Spinal cord (tissue), 10 donors: Measurements from ENCODE around the gene RMI2. TPM values are rescaled to one million over a fixed set of nuclear protein-coding genes. Genes with fewer than 3 reads are reported as not detected.

Source experiments
- DNase-seq, 6 donors: peaks; one replicate each; pipeline versions ENCODE4 v3.0.0 to v3.0.0-alpha.2; 2013 to 2015; ENCODE audit warnings: low spot score in 6 of 6, low read depth in 4 of 6
- H3K27ac ChIP-seq: one replicate; pipeline ENCODE4 v1.5.1; 2013; ENCODE audit warnings: low read depth, low read length, control low read depth
- H3K27me3 ChIP-seq: one replicate; pipeline ENCODE4 v1.6.1; 2013; ENCODE audit warnings: low read length; ENCODE audit not compliant: control insufficient read depth, insufficient read depth
- H3K36me3 ChIP-seq: one replicate; pipeline ENCODE4 v1.6.1; 2013; ENCODE audit warnings: low read length; ENCODE audit not compliant: control insufficient read depth, insufficient read depth
- H3K4me1 ChIP-seq: one replicate; pipeline ENCODE4 v1.6.1; 2013; ENCODE audit warnings: low read length; ENCODE audit not compliant: control insufficient read depth, insufficient read depth
- H3K4me3 ChIP-seq: one replicate; pipeline ENCODE4 v1.5.1; 2013; ENCODE audit warnings: low read depth, low read length, control low read depth
- H3K9me3 ChIP-seq: one replicate; pipeline ENCODE4 v1.6.1; 2013; ENCODE audit warnings: low read length; ENCODE audit not compliant: control insufficient read depth, insufficient read depth
- WGBS: methylation state at CpG from one replicate; pipeline ENCODE4 v1.1.5; 2013; ENCODE audit warnings: missing lambda C conversion rate; ENCODE audit not compliant: insufficient coverage; 5-methylcytosine and 5-hydroxymethylcytosine counted together
- polyA plus RNA-seq, 2 donors: library from polyadenylated mRNA; unstranded; fragments of 120-200 nt; gene quantifications; one replicate each; pipeline ENCODE4 v1.2.1, GENCODE V29; 2013; ENCODE audit not compliant: insufficient read length in 2 of 2
- total RNA-seq, 2 donors: library from RNA; depleted of rRNA in 1 of 2; stranded (reverse); fragments of 120-200 nt in 1 of 2; fragments of >200 nt in 1 of 2; gene quantifications; one replicate each; pipeline versions ENCODE4 v1.2.3 to v1.2.4, GENCODE V29; 2013 to 2014
- donor health status: healthy.

Gene RMI2
- total and polyA plus RNA-seq, 4 donors = 5.8 to 11.1 (median 8.0) TPM

- H3K36me3 ChIP-seq = no peaks in the 10 kb centered on the region
- H3K27me3 ChIP-seq = peaks cover 6% of the 10 kb centered on the region
- 92% methylated on average over 8 of the region's 8 CpGs for WGBS
- peaks cover 18% of the 10 kb centered on the region for H3K4me1 ChIP-seq
- DNase-seq = no peak
- no peaks in the 10 kb centered on the region for H3K9me3 ChIP-seq
- H3K4me3 ChIP-seq = no peak overlapping the region
- H3K27ac ChIP-seq = no peak overlapping the region
Measured at GRCh38 chr16:11318817-11319216, 26.4 kb upstream of the RMI2 start.

GRCh38 chr16:11319529-11320146 lies 25.6 kb upstream of the RMI2 start:
- Histone ChIP-seq H3K27me3 (peaks cover 6% of the 10 kb centered on the region), H3K4me1 (peaks cover 18% of the 10 kb centered on the region), H3K4me3 (no peak overlapping the region), H3K36me3 (no peaks in the 10 kb centered on the region), H3K9me3 (no peaks in the 10 kb centered on the region), H3K27ac (no peak overlapping the region)
- 53% methylated on average over 7 of the region's 8 CpGs for WGBS
- DNase-seq = peak in 2 of 6 donors; percentile 36 to 39

- DNase-seq = no peak
- Histone ChIP-seq H3K9me3 (no peaks in the 10 kb centered on the region), H3K4me3 (no peak overlapping the region), H3K27ac (no peak overlapping the region), H3K36me3 (no peaks in the 10 kb centered on the region), H3K27me3 (peaks cover 6% of the 10 kb centered on the region), H3K4me1 (peaks cover 16% of the 10 kb centered on the region)
- 66% methylated on average over 9 of the region's 10 CpGs for WGBS
Measured at GRCh38 chr16:11320170-11320569, 25.1 kb upstream of the RMI2 start.

GRCh38 chr16:11321662-11322061 lies 23.6 kb upstream of the RMI2 start:
- Histone ChIP-seq H3K27me3 (no peaks in the 10 kb centered on the region), H3K27ac (no peak overlapping the region), H3K4me3 (no peak overlapping the region), H3K36me3 (no peaks in the 10 kb centered on the region), H3K4me1 (peaks cover 7% of the 10 kb centered on the region), H3K9me3 (no peaks in the 10 kb centered on the region)
- 93% methylated on average over 5 of the region's 5 CpGs for WGBS
- DNase-seq = no peak

- no peaks in the 10 kb centered on the region for H3K27me3 ChIP-seq
- H3K9me3 ChIP-seq = no peaks in the 10 kb centered on the region
- peaks cover 6% of the 10 kb centered on the region for H3K4me1 ChIP-seq
- H3K4me3 ChIP-seq = no peak overlapping the region
- H3K36me3 ChIP-seq = no peaks in the 10 kb centered on the region
- H3K27ac ChIP-seq = no peak overlapping the region
- DNase-seq = no peak
- WGBS = 100% methylated on average over 1 of the region's 3 CpGs
Measured at GRCh38 chr16:11322823-11323222, 22.4 kb upstream of the RMI2 start.

- DNase-seq = no peak
- H3K27ac ChIP-seq = no peak overlapping the region
- H3K36me3 ChIP-seq = no peaks in the 10 kb centered on the region
- H3K9me3 ChIP-seq = no peaks in the 10 kb centered on the region
- no peaks in the 10 kb centered on the region for H3K27me3 ChIP-seq
- WGBS = 85% methylated on average over 9 of the region's 11 CpGs
- peaks cover 12% of the 10 kb centered on the region for H3K4me1 ChIP-seq
- H3K4me3 ChIP-seq = no peak overlapping the region
Measured at GRCh38 chr16:11323551-11324336, 21.5 kb upstream of the RMI2 start.

GRCh38 chr16:11325404-11326083 lies 19.7 kb upstream of the RMI2 start:
- peaks cover 13% of the 10 kb centered on the region for H3K4me1 ChIP-seq

GRCh38 chr16:11326084-11326736 lies 19.0 kb upstream of the RMI2 start:
- 82% methylated on average over 6 of the region's 9 CpGs for WGBS
- H3K27ac ChIP-seq = peak overlapping the region; percentile 3

More at GRCh38 chr16:11325404-11326083, 19.7 kb upstream of the RMI2 start:
- no peak overlapping the region for H3K4me3 ChIP-seq
- H3K36me3 ChIP-seq = no peaks in the 10 kb centered on the region
- H3K27me3 ChIP-seq = no peaks in the 10 kb centered on the region
- H3K27ac ChIP-seq = peak overlapping the region; percentile 3
- DNase-seq = no peak
- H3K9me3 ChIP-seq = no peaks in the 10 kb centered on the region
- WGBS = 95% methylated on average over 6 of the region's 10 CpGs

GRCh38 chr16:11326737-11327276 lies 18.5 kb upstream of the RMI2 start:
- Histone ChIP-seq H3K27ac (no peak overlapping the region), H3K4me1 (peaks cover 13% of the 10 kb centered on the region), H3K9me3 (no peaks in the 10 kb centered on the region), H3K27me3 (no peaks in the 10 kb centered on the region), H3K4me3 (no peak overlapping the region), H3K36me3 (no peaks in the 10 kb centered on the region)
- DNase-seq = no peak
- 93% methylated on average over 7 of the region's 9 CpGs for WGBS

More at GRCh38 chr16:11326084-11326736, 19.0 kb upstream of the RMI2 start:
- Histone ChIP-seq H3K4me3 (no peak overlapping the region), H3K27me3 (no peaks in the 10 kb centered on the region), H3K4me1 (peaks cover 13% of the 10 kb centered on the region), H3K9me3 (no peaks in the 10 kb centered on the region), H3K36me3 (no peaks in the 10 kb centered on the region)
- no peak for DNase-seq
